RWPE1 (cell line): ENCODE results near the gene FNTB.

Experiments
- CTCF ChIA-PET: fragments of 350-600 bp; sonication (Branson Sonifier 250); formaldehyde crosslinking; extraction: SDS; loops from one replicate; lab custom pipeline; 2021; lab: Yijun Ruan, JAX
- POLR2A ChIA-PET: fragments of 400-600 bp; formaldehyde crosslinking; extraction: SDS; loops from one replicate; lab custom pipeline; 2020; ENCODE audit warnings: antibody characterized with exemption; ENCODE audit not compliant: low non-redundant PET; lab: Yijun Ruan, JAX
- DNase-seq: peaks from one replicate; pipeline ENCODE4 v3.0.0; 2012; ENCODE audit warnings: low spot score
- H3K27ac ChIP-seq: fragments of 450-650 bp; 2 replicates; pipeline ENCODE4 v1.5.1; 2017
- TF ChIP-seq, protein P1 (sequence below): fragments of 450-650 bp; conservative IDR thresholded peaks from 2 replicates; pipeline ENCODE4 v1.5.1; 2017; ENCODE audit warnings: low read depth, mild to moderate bottlenecking

Gene FNTB

DNA sequence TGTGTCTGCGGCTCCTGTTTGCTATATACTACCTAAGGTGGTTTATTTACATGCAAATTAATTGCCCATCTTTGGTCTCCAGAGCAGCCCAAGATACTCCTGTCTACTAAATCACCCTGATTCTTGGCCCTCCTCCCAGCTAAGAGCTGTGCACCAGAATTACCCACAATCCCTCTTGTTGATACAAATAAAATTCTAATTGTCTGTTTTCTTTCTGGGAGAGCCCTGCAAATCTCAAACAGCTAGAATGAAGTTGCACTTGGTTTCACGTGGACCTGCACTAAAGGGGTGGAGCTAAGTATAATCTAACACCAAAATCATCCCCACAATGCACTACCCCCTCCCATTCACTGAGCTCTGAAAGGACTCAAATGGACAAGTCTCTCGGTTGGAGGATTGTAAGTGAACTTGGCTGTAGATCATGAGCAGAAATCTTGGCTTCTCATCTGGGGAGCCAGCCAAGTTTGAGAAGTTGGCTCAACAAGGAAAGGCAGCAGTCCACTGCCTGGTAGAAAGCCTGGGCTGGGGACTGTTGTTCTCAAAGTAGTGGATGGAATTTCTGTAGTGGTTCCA is 109.0 kb downstream of the FNTB start:
- TF ChIP-seq, protein P1, sequence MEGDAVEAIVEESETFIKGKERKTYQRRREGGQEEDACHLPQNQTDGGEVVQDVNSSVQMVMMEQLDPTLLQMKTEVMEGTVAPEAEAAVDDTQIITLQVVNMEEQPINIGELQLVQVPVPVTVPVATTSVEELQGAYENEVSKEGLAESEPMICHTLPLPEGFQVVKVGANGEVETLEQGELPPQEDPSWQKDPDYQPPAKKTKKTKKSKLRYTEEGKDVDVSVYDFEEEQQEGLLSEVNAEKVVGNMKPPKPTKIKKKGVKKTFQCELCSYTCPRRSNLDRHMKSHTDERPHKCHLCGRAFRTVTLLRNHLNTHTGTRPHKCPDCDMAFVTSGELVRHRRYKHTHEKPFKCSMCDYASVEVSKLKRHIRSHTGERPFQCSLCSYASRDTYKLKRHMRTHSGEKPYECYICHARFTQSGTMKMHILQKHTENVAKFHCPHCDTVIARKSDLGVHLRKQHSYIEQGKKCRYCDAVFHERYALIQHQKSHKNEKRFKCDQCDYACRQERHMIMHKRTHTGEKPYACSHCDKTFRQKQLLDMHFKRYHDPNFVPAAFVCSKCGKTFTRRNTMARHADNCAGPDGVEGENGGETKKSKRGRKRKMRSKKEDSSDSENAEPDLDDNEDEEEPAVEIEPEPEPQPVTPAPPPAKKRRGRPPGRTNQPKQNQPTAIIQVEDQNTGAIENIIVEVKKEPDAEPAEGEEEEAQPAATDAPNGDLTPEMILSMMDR: no peak
- ChIA-PET CTCF (interaction anchor here (0.6 to 1.1 kb wide), 2 partner anchors 76 to 254 kb away, joined by 4 to 5 read pairs; no protein-coding TSS in a partner anchor), POLR2A (no interaction called here)
- no peak overlapping the region for H3K27ac ChIP-seq
- DNase-seq: no peak

DNA sequence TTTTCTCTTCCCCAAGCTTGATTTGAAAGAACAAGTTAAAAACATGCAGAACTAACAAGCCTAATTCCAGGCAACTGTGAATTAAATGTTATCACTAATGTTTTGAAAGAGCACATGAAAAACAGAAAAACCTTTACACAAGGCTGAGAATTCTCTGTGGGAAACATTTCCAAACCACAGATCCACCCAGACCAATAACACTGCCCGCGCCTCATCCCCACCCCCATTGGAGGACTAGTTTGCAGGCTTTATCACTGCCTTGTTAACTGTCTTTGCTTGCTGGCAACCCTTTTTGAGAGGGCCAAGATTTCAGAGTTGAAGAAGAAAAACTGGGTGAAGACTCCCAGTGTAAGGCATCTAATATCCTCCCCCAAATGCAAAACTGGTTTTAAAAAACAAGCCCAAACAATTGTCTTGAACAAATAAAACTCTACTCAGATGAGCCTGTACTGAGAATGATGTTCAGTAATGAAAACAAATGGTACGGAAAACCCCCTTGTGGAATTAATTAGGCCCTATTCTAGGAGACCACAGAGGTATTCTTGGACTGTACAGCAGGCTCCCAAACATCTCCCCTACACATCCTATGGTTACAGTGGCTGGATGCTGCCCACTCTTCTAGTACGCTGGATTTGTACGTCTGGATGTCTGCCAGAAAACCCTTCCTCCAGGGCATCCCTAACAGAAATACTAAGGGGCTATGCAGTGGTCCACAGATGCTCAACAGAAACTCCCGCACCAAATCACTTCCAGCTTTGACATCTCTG is 109.8 kb downstream of the FNTB start:
- ChIA-PET CTCF (no interaction called here), POLR2A (no interaction called here)
- no peak for DNase-seq
- H3K27ac ChIP-seq: no peak overlapping the region
- TF ChIP-seq, protein P1: no peak

DNA sequence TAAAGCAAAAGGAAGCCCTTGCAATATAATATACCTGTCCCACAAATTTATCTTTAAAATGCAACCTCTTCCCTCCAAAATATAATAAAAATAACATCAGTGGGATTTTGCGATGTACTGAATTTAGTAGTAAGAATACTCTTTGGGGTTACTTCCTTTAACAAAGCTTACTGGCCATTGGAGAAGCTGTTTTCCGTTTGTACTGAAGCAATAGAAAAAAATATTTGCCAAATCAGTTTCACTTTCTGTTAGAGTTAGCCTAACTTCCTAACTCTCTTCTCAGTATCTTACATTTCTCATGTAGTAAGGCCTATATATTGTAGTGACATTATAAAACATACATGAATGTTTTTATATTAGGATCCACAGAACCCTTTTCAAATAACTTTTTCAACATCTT is 111.9 kb downstream of the FNTB start:
- peak; percentile 11 for DNase-seq
- POLR2A ChIA-PET: no interaction called here
- CTCF ChIA-PET: interaction anchor here (0.6 kb wide), 3 partner anchors 11 to 170 kb away, joined by 3 to 6 read pairs (median 3); no protein-coding TSS in a partner anchor
- TF ChIP-seq, protein P1: no peak
- H3K27ac ChIP-seq: no peak overlapping the region

DNA sequence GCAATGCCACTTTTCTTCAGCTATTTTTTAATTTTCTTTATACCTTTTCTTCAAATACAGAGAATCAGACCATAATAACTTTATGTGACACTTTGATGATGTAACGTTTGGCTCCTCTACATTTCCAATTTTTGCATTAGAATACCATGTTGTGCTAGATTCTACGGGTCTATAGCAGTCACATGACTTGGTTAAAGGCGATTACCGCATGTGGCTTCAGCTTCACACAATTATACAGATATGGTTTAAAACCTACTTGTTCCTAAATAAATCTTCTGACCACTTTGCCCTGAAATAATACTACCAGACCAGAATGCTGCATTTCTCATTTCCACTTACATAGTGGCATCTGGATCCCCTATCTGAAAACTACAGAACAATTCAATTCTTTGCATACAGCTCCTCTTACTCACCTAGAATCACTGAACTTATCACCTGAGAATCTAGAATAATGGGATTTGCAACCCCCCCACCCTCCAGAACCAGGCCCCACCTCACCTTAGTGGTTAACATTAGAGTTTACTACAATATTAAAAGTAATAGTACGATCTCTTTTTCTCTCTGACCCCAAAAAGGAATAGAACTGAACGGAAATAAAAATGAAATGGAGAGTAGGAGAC is 114.3 kb downstream of the FNTB start:
- TF ChIP-seq, protein P1: no peak
- DNase-seq: peak; percentile 29
- ChIA-PET POLR2A (interaction anchor here (0.9 kb wide), 1 partner anchor 115 kb away, joined by 5 read pairs; no protein-coding TSS in a partner anchor), CTCF (no interaction called here)
- H3K27ac ChIP-seq: peak overlapping the region; percentile 85

DNA sequence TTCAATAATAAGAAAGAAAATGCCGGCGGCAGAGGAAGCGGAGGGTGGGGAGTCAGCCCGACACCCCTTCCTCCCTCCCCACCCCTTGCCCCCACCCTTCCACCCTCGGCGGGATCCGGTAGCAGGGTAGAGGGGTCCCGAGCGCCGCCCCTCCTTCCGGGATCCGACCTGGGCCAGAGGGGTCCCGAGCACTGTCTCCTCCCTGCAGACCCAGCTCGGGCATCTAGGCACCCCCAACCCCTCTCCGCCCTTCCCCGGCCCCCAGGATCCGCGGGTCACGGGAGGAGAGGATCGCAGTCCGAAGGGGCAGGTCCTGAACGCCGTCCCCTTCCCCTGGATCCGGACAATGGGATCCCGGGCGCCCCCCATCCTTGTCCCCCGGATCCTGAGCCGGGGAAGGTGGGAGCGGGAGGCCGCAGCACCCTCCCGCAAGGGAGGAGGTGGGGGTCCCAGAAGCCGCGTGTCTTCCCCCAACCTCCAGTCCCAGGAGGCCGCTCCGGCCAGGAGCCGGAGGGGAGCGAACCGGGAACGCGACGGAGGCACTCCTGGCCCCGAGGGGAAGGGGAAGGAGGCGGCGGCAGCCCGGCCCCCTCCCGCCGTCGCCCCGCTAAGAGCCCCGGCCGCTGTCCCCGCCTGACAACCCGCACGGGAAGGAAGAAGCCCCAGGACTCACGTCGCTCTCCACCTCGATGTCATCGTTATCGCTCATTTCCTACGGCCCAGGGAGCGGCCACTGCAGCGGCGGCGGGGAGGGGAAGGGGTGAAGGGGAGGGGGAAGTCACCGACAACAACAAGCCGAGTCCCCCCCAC is 115.1 kb downstream of the FNTB start:
- H3K27ac ChIP-seq: peak overlapping the region; percentile 85
- POLR2A ChIA-PET: interaction anchor here (0.9 kb wide), 1 partner anchor 116 kb away, joined by 5 read pairs; no protein-coding TSS in a partner anchor
- CTCF ChIA-PET: no interaction called here
- peak; percentile 10 for DNase-seq
- TF ChIP-seq, protein P1: no peak
